Retinal pigment epithelial cell (primary cell): ENCODE measurements around the gene ABCG1.

Source experiments
- DNase-seq: peaks from one replicate; pipeline ENCODE4 v3.0.0-alpha.2; 2010; ENCODE audit warnings: low read depth
- H3K4me3 ChIP-seq: 2 replicates; pipeline ENCODE4 v1.5.1; 2011; ENCODE audit warnings: mild to moderate bottlenecking, low read length, control low read depth, moderate library complexity
- CTCF ChIP-seq: conservative IDR thresholded peaks from 2 replicates; pipeline ENCODE4 v1.5.1; 2011; ENCODE audit warnings: low read depth, low read length, control low read depth, inconsistent platforms

Gene ABCG1

GRCh38 chr21:42316891-42317290, 98.0 kb downstream of the ABCG1 start:
- DNase-seq: no peak
- no peak for TF ChIP-seq CTCF
- H3K4me3 ChIP-seq: no peak overlapping the region

GRCh38 chr21:42317341-42317741, 98.4 kb downstream of the ABCG1 start:
- no peak for DNase-seq
- TF ChIP-seq CTCF: no peak

GRCh38 chr21:42317826-42318746, 99.1 kb downstream of the ABCG1 start:
- no peak for DNase-seq
- no peak overlapping the region for H3K4me3 ChIP-seq
- no peak for TF ChIP-seq CTCF

More at GRCh38 chr21:42317341-42317741, 98.4 kb downstream of the ABCG1 start:
- no peak overlapping the region for H3K4me3 ChIP-seq

GRCh38 chr21:42319376-42319775, 100.4 kb downstream of the ABCG1 start:
- H3K4me3 ChIP-seq: no peak overlapping the region
- no peak for DNase-seq
- no peak for TF ChIP-seq CTCF

GRCh38 chr21:42319851-42320572, 101.1 kb downstream of the ABCG1 start:
- no peak overlapping the region for H3K4me3 ChIP-seq
- DNase-seq: no peak
- no peak for TF ChIP-seq CTCF

GRCh38 chr21:42320791-42321190, 101.9 kb downstream of the ABCG1 start:
- TF ChIP-seq CTCF: no peak
- H3K4me3 ChIP-seq: no peak overlapping the region
- no peak for DNase-seq
